DMS 273 (cell line): ENCODE measurements around the gene ACAD11.
A peak's percentile ranks its signal among the peaks of the same experiment; 100 is the strongest.

Experiments
- DNase-seq: peaks from one replicate; lab custom pipeline; 2025; ENCODE audit not compliant: unreplicated experiment; lab: John Stamatoyannopoulos, UW

Gene ACAD11

DNA sequence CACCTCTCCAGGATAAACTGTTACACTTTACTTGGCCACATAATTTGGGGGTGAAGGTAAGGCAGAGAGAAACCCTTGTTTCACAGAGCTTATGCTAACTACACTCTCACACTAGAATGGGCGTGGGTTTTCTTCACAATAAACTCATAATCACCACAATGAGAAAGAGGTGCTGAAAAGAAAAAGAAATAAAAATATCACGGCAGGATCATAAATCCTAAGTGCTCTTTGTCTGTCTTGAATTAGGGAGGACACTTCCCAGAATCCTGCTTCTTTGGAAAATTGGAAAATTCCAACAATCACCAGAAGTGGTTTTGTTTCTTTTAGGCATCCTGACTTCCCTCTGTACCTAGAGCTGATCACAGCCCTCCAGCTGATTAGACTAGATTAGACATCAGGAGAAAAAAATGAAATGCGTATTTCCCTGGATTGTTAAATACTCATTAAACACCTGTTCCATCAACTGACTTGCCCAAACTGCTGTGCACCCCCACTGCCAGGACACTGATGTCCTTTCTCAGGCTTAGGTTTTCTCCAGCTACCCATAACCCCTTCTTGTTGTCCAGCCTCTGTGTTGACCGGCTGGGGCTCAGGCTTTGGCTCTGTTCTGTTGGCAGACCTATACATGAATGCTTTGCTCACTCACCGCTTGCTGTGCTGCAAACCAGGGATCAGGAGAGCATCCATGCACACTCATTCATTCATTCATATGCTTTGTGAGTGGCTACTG, 104.1 kb downstream of the ACAD11 start:
- no peak for DNase-seq

DNA sequence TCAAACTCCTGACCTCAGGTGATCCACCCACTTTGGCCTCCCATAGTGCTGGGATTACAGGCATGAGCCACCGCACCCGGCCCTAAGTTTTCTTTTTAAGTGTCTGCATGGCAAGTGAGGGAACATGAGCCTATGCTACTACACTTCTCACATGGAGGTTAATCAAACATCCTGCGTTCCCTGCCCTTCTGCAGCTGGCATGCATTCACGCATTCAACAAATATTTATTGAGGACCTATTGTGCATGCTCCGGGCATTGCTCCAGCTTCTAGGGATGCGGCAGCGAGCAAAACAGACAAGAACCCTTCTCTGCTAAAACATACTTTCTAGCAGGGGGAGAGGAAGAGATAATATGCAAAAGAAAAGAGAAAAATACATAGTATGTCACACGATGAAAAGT, 105.2 kb downstream of the ACAD11 start:
- DNase-seq, result no peak

DNA sequence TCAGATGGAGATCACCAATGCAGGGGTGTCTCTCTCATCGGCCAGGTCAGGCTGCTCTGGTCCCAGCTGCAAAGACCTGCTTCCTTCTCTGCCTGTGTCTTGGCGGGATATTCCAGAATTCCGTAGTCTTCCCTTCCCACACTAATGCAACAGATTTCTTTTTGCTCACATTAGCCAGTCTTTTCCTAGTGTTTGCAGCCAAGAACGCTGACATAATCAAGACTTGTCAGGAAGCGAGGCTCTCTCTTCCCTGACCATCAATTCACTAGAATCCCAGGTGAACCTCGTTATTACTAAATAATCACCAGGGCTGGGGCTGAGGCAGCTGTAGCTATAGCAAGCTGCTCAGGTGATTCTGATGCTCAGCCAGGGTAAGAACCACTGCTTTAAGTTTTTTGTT, 105.8 kb downstream of the ACAD11 start:
- no peak for DNase-seq

DNA sequence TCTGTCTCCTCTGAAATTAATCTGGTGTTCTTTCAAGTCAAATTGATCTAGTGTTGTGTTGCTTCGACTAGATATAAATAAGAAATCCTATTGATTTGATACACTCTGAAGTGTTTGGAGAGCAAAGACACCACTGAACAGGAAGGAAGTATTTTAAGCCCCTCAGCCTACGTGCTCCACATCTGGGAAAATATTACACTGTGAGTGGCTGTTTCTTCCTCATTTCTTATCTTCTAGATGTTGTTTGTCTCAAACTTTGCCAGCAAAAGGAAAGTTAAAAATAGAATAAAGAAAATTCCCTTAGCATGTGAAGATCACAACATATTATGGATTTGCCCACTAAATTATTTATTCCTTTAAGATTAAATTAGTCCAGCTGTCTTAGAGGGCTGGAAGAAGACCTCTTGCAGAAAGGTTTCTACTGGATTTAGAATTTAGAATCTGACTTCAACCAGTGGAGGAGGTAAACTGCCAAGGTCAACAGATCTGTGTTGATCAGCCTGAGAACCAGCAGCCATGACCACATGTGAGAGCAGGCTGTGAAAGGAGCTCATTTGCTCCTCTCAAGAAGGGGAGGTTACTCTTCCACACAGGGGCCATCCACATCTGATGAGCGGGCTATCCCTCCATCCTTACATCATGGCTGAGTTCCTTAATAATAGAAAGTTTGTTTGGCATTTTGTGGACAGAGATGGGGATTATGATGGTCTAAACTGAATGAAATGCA, 108.9 kb downstream of the ACAD11 start:
- DNase-seq, result no peak

DNA sequence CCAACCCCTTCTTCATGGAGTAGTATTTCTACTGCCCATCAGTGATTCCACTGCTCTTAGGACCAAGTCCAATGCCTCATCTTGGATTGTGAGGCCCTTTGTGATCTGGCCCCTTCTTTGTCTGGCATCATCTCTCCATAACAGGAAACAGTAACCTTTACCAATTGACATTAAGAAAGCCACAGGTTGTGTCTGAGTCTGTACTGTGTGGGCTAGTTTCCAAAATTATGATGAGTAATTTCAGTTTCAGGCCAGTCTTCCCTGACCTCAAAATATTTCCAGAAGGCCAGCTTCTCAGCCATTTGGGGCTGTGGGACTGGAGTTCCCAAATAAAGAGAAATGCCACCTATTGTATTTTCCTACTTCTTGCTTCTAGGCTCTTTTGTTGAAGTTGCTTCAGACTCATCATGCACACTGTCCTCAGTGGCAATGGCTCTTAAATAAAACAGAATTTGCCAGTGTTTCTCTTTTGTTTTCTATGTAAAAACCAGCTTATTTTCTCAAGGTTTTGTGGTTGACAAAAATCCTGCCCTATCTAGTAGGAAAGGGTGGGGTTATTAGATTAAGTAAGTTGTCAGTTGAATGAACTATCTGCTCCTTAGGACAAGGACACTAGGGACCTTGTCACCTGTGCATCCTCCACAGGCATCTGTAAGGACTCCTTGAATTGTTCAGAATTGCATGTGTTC, 109.6 kb downstream of the ACAD11 start:
- no peak for DNase-seq

DNA sequence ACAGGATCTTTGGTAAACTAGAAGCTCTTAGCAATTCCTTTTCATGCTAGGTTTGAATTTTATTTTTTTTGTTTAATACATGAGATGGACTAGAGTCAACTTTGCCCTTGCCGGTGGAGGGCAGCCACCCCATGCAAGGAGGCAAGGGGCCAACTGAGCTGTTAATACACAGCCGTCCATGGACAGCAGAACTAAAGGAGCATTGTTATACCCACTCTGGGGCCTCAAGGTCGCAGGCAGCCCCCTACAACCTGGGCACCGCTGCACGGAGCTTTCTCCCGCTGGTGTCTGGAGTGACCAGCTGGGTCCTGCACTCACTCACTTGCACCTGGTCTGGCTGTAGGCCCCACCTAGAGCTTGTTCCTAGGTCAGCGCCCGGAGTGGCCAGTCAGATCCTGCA, 110.4 kb downstream of the ACAD11 start:
- no peak for DNase-seq

DNA sequence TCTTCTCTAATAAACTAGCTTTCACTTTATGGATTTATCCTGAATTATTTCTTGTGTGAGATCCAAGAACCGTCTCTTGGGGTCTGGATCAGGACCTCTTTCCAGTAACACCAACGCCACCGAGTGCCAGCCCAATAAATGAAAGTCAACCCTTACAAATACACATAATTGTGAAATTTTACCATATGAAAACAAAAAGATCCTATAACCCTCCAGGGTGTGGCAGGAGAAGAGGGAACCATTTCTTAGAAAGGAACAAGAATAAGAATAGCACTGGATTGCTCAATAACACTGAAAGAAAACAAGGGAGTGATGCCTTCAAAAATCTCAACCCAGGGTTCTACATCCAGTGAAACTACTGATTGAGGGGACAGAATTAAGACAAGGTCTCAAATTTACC, 114.1 kb downstream of the ACAD11 start:
- no peak for DNase-seq

DNA sequence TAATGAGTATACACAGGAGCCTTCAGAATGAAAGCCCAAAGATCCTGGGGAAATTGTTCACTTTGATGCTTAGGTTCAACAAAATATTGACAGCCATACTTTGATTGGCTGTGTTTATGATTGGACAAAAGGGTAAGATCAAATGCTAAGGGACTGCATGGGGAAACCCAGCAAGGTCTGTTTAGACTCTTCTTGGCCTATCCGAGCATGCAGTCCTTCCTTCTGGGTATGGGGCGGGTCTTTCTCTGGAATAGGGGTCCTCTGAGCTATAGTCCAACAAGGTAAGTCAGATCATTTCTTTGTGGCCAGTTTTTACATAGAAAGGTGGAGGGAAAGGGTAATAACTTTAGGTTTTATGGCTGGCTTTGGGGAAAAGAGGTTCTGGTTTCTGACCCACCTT, 115.5 kb downstream of the ACAD11 start:
- DNase-seq, result no peak

DNA sequence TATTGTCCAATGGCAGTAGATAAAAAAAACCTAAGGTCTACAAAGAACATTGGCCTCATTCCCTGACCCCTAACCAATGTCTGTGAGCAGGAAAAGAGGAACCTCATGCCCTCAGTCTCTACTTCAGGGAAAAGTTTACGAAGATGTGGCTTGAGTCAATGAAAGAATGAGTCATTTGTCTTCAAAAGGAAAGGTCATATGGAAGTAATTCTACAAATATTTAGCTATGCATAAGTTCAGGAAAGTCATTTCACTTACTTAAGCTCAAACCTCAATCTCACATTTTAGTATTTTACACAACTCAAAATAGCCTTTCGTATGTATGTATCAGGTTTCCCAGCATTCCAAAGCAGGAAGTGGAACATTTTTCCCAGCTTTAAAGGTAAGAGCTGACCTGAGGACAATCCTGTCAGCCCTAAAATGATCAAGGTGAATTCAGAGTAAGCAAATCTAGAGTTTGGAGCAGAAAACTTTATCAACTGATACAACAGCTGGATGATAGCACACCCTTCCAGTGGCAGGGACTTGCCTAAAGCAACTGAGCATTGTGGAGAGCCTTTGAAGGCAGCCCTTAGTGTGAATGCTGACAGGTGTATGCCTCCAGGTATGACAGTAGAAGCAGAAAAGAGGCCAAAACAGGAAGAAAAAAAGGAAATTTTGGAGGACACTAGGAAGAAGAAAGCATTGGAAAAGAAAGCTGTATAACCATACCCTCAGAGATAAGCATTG, 116.4 kb downstream of the ACAD11 start:
- DNase-seq, result no peak

DNA sequence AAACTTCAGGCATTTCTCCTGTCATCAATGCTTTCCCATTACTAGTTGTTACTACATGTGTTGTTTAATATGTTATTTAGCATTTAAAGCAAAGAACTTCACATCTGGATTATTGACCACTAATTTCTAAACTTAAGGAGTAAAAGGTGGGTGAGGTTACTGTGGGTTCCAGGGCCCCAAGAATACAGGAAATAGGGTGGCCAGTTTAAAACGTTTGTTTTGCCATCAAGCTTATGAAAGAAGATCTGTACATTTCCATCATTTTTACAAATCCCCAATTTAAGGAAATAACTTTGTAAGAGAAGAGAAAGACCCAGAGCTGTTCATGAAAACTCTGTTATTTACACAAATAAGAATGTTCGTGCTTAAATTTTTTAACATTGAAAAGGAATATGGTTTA, 117.0 kb downstream of the ACAD11 start:
- DNase-seq, result no peak

DNA sequence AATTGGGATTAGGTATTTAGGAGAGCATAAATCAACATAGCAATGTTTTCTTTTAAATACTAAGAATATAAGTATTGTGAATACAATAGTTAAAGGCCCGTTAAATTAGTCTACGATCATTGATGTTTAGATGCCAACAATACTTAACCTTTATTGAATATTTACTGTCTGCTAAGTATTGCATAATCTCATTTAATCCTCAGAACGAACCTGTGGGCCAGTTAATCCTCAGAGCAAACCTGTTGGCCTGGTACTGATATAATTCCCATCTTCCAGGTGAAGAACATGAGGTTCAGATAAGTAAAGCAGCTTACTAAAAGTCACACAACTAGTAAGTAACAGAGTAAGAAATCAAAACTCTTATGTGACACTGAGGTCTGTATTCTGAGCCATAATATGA, 119.9 kb downstream of the ACAD11 start:
- no peak for DNase-seq

DNA sequence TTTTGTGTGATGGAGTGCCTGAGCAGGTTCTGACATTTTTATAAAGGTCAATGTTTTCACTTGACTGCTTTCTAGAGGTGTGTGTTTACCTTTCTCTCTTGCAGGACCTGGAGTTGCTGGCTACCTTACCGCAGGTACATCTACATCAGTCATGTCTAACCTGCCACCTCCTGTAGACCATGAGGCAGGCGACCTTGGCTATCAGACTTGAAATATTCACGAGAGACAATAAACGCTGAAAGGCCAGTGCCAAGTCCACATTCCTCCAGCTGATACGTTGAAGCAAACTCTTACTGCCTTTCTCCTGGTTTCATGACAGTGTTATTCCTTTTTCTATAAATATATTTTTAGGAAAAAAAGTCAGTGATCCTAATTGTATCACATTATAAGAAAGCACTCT, 121.5 kb downstream of the ACAD11 start:
- DNase-seq, result no peak

DNA sequence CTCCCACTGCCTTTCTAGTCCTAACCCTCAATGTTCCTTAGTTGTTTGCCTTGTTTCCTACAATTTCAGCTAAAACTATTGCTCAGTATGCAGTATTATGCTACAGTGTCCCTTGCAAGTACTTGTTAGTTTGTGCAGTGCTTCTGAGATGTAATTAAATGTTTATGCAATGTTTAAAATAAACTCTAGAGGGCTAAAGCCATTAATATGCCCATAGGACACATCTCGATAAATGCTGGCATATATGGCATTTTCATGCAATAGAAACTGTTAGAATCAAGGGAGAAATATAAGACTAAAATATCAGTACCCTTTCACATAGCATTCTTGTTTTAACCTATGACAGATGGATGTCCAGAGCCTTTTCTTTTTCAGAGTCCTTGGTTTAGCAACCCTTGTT, 122.3 kb downstream of the ACAD11 start:
- no peak for DNase-seq

DNA sequence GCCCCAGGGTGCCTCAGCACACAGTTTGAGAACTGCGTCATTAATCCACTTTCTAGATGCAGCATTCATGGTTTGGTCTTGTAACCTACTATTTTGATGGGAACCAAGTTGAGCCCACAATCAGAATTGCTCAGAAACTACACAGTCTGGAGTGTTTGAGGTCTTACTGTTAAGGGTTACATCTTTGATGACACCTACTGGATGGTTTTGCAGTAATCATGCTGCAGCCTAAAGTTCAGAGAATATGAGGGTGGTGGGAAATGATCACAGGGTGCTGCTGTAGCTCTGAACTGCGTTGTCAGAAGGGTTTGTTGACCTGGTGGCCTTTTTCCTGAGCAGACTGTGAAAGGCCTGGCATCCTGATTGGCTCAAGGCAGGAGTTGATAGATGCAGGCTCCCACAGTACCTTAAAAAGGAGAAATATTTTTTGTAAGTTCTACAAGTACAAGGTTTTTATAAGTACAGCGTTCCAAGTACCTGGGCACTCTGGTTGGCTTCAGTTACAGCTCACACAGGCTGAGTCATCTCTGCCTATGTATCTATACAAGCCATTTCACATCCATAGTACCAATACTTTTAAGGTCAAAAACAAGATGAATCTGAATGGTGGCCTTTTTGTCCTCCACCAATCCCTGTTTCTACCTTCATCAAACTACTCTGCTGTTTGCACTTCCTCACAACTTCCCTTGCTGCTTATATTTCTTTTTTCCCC, 123.0 kb downstream of the ACAD11 start:
- no peak for DNase-seq

DNA sequence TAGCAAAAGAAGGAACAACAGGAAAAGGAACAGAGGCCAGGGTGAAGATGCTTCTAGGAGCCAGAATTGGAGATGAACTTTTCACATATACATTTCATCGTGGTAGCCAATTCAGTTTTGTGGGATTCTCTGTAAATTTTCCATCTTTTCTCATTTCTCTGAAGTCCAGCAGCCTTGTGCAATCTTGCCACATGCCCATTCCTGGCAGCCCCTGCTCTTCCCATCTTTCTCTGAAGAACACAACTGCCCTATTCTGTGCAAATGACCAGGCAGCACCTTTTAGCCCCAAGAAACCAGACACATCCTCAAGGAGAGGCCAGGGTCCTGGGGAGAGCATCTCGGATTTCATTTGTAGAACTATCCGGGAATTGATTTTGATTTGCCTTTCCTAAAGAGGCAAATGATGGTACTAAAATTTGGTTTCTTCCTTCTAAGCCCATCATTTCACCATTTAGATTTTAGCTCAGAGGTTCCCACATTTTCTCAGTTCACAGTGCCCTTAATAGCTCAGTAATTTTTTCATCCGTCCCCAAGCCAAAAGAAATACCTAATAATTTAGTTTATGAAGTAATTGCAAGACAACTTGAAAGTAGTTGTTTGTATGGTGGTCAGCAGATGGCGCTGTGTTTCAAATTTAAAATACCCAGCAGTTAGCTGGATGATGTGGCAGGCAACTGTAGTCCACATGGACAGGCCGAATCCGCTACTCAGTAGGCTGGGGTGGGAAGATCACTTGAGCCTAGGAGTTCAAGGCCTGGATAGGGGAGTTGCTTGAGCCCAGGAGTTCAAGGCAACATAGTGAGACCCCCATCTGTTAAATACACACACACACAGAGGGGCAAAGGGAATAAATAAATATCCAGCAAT, 123.8 kb downstream of the ACAD11 start:
- peak; percentile 76 for DNase-seq

DNA sequence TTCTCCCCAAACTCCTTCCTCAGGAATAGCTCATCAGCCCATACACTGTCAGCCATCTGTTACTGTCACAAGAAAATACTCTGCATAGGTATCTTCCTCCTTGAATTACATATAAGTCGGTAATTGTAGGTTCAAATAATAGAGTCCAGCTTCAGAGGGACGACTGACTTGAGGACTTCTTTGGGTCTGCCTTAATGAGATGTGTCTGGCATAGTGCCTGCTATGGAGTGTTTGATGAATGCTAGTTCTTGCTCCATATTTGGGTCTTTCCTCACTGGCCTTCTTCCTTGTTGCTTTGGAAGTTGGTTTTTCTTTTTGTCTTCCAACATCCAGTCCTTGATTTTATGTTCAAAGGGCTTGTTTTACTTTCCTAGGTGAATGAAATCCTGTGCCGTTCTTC, 129.0 kb downstream of the ACAD11 start:
- no peak for DNase-seq

DNA sequence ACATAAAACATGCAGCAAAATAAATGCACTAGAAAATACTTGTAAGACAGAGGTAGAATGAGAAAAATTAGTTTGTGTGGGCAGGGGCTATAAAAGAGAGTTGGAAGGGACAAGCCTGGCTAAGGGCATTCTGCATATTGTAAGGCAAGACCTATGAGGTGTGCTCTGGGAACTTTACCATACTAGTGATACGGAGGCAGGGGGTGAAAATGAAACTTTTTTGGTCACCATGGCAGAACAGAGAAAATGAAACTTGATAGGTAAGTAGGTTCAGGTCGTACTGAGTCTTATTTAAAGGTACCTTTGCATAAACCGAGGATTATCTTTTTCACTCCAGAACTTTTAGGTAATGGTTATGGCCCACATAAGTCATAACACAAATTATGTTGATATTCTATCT, 137.3 kb downstream of the ACAD11 start:
- no peak for DNase-seq

DNA sequence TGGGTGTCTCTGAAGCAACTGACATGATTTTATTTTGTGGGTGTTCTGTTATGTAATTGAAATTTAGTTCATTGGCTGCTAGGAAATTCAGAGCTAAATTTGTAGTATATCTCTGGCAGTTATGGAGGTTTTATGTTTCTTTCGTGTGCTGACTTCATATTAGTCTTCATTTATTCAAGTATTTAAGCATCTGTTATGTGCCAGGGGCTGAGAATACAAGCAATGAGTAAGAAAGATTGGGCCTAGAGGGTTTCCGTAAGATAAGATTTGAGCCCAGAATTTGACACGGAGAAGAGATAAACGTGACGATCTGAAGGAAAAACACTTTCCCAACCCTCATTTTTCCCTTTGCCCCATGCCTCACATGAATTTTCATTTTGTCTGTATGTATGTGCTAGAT, 137.7 kb downstream of the ACAD11 start:
- no peak for DNase-seq

DNA sequence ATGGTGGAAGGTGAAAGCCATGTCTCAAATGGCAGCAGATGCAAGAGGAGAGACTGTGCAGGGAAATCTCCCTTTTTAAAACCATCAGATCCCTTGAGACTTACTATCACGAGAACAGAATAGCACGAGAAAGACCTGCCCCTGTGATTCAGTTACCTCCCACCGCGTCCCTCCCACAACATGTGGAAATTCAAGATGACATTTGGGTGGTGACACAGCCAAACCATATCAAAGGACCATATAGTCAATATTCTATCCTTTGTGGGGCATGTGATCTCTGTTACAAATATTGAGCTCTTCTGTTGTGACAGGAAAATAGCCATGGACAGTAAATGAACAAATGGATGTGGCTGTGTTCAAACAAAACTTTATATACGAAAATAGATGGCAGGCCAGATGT, 139.7 kb downstream of the ACAD11 start:
- no peak for DNase-seq

DNA sequence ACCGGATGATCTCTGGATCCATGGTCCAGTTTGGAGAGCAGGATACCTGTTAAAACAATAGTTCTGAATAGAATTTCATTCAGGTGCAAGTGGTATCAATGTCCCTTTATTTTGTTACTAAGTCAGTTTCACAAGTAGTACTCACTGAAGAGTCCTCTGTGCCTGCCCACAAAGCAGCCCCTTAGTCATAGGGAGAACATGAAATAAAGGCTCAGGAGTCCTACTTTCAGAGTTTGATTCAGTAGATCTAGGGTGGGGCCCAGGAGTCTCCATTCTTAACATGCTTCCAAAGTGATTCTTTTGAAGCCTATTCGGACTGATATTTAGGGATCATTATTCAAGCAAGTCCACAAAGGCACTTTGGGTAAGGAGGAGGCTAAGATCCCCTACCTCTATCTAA, 142.3 kb downstream of the ACAD11 start:
- DNase-seq, result no peak
